ENCODE results near the gene TPH2.

TPH2 gene

DNA sequence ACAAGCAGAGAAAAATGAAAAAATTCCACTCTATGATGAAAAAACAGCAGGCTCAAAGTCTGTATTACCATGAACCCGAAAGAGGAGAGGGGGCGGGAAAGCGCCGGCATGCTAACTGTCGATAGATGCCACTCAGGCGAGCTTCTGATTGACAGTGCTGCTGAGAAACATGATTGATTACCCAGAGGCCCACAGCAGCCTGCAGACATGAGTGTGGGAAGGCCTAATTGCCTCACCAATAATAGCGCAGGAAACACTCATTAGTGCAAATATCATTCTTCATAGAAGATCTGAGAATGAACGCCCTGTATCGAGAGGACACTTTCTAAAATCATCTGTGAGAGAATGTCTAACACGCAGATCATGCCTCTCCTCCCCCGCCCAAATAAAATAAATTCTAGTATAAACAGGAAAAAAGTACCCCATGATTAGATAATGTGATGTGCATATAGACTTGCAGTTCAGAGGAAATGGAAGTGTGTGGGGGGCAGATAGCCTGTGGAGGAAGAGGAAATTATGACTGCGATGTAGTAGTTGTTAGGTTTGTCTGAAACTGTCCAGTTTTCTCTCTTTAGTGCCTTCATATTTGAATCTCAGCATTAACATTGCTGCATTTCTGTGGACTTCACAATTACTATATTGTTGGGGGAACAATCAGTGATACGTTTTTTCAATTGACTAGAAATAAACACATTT lies 15.6 kb downstream of the TPH2 start:
- DNase-seq (ENCODE audit: low read depth, low spot score) = no peak
- TF ChIP-seq, protein P1, sequence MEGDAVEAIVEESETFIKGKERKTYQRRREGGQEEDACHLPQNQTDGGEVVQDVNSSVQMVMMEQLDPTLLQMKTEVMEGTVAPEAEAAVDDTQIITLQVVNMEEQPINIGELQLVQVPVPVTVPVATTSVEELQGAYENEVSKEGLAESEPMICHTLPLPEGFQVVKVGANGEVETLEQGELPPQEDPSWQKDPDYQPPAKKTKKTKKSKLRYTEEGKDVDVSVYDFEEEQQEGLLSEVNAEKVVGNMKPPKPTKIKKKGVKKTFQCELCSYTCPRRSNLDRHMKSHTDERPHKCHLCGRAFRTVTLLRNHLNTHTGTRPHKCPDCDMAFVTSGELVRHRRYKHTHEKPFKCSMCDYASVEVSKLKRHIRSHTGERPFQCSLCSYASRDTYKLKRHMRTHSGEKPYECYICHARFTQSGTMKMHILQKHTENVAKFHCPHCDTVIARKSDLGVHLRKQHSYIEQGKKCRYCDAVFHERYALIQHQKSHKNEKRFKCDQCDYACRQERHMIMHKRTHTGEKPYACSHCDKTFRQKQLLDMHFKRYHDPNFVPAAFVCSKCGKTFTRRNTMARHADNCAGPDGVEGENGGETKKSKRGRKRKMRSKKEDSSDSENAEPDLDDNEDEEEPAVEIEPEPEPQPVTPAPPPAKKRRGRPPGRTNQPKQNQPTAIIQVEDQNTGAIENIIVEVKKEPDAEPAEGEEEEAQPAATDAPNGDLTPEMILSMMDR (IDR thresholded peaks at IDR 0.05; ENCODE audit: insufficient read depth, low read length, missing control alignments) = no peak
- ChIA-PET POLR2A (no interaction called here), CTCF (no interaction called here)
- H3K4me3 ChIP-seq (ENCODE audit: low read depth, low read length) = no peak overlapping the region

GRCh38 chr12:71954861-71955260 lies 16.2 kb downstream of the TPH2 start:
- no peak overlapping the region for H3K4me3 ChIP-seq (ENCODE audit: low read depth, low read length)
- TF ChIP-seq, protein P1 (IDR thresholded peaks at IDR 0.05; ENCODE audit: insufficient read depth, low read length, missing control alignments) = no peak
- CTCF ChIA-PET = no interaction called here
- no peak for DNase-seq (ENCODE audit: low read depth, low spot score)
- POLR2A ChIA-PET = no interaction called here

- TF ChIP-seq, protein P1 (IDR thresholded peaks at IDR 0.05; ENCODE audit: insufficient read depth, low read length, missing control alignments) = no peak
- ChIA-PET CTCF (no interaction called here), POLR2A (no interaction called here)
- DNase-seq (ENCODE audit: low read depth, low spot score) = no peak
- H3K4me3 ChIP-seq (ENCODE audit: low read depth, low read length) = no peak overlapping the region
These were observed 17.3 kb downstream of the TPH2 start for GRCh38 chr12:71955970-71956369.

DNA sequence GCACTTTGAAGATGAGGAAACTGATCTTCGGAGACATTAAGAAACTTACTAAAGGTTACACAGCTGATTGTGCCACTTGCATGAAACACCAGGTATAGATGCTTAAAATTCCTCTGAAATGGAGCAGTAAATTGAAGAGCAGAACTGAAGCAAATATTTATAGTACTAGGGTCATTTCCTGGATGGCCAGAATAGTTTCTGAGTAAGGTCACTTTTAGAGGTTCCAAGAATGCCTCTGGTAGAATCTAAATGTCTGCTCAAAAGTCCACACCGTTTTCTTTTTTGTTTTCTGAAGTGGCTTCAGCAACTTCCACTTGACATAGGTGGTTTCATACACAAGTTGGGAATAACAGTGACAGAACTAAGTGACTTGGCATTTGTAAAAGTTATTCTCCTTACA lies 19.4 kb downstream of the TPH2 start:
- no peak for DNase-seq (ENCODE audit: low read depth, low spot score)
- no peak overlapping the region for H3K4me3 ChIP-seq (ENCODE audit: low read depth, low read length)
- ChIA-PET CTCF (no interaction called here), POLR2A (interaction anchor here (0.6 kb wide), 1 partner anchor 8 kb away, joined by 3 read pairs; no protein-coding TSS in a partner anchor)
- TF ChIP-seq, protein P1 (IDR thresholded peaks at IDR 0.05; ENCODE audit: insufficient read depth, low read length, missing control alignments) = no peak

GRCh38 chr12:71958457-71958856 lies 19.8 kb downstream of the TPH2 start:
- DNase-seq (ENCODE audit: low read depth, low spot score) = no peak
- ChIA-PET CTCF (no interaction called here), POLR2A (interaction anchor here (0.6 kb wide), 1 partner anchor 8 kb away, joined by 3 read pairs; no protein-coding TSS in a partner anchor)
- no peak overlapping the region for H3K4me3 ChIP-seq (ENCODE audit: low read depth, low read length)
- TF ChIP-seq, protein P1 (IDR thresholded peaks at IDR 0.05; ENCODE audit: insufficient read depth, low read length, missing control alignments) = no peak

GRCh38 chr12:71958993-71959578 lies 20.4 kb downstream of the TPH2 start:
- ChIA-PET CTCF (no interaction called here), POLR2A (interaction anchor here (0.6 kb wide), 1 partner anchor 9 kb away, joined by 3 read pairs; no protein-coding TSS in a partner anchor)
- TF ChIP-seq, protein P1 (IDR thresholded peaks at IDR 0.05; ENCODE audit: insufficient read depth, low read length, missing control alignments) = no peak
- DNase-seq (ENCODE audit: low read depth, low spot score) = no peak
- no peak overlapping the region for H3K4me3 ChIP-seq (ENCODE audit: low read depth, low read length)

Data from AG04449 (cell line).